ENCODE results near the gene PRR19.

PRR19 gene

GRCh38 chr19:42332059-42332458 lies 30.1 kb downstream of the PRR19 start:
- H3K79me2 ChIP-seq (ENCODE audit: control insufficient read depth, low read length), result peaks cover 37% of the 10 kb centered on the region
- no peaks in the 10 kb centered on the region for H3K9me2 ChIP-seq (replicated peaks; ENCODE audit: control insufficient read depth, low read length)
- H3K4me2 ChIP-seq (ENCODE audit: low read length), result no peak overlapping the region
- H3K36me3 ChIP-seq (ENCODE audit: control insufficient read depth, low read length), result peaks cover 10% of the 10 kb centered on the region; the same call in 1 of the 2 replicates
- no peak overlapping the region for H3K4me3 ChIP-seq (ENCODE audit: low read length)
- H3K4me1 ChIP-seq (ENCODE audit: control insufficient read depth, low read length), result peaks cover 13% of the 10 kb centered on the region
- H3K27ac ChIP-seq (ENCODE audit: low read depth, low read length), result no peak overlapping the region
- no peaks in the 10 kb centered on the region for H3K9me3 ChIP-seq (ENCODE audit: control insufficient read depth, insufficient read depth, low read length)
- no peaks in the 10 kb centered on the region for H3F3A ChIP-seq (ENCODE audit: control insufficient read depth, insufficient read depth)
- 0 out of 2 replicates have a peak, but pooled peaks cover 4% of the 10 kb centered on the region for H4K20me1 ChIP-seq (ENCODE audit: control insufficient read depth, insufficient read depth, low read depth, low read length)
- H3K27me3 ChIP-seq (ENCODE audit: control insufficient read depth, low read length), result no peaks in the 10 kb centered on the region
- no peak for TF ChIP-seq EZH2phosphoT487 (IDR thresholded peaks at IDR 0.05; ENCODE audit: borderline replicate concordance, low read length)
- TF ChIP-seq, protein P1, sequence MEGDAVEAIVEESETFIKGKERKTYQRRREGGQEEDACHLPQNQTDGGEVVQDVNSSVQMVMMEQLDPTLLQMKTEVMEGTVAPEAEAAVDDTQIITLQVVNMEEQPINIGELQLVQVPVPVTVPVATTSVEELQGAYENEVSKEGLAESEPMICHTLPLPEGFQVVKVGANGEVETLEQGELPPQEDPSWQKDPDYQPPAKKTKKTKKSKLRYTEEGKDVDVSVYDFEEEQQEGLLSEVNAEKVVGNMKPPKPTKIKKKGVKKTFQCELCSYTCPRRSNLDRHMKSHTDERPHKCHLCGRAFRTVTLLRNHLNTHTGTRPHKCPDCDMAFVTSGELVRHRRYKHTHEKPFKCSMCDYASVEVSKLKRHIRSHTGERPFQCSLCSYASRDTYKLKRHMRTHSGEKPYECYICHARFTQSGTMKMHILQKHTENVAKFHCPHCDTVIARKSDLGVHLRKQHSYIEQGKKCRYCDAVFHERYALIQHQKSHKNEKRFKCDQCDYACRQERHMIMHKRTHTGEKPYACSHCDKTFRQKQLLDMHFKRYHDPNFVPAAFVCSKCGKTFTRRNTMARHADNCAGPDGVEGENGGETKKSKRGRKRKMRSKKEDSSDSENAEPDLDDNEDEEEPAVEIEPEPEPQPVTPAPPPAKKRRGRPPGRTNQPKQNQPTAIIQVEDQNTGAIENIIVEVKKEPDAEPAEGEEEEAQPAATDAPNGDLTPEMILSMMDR (IDR thresholded peaks at IDR 0.05; ENCODE audit: low read depth, low read length, poor library complexity, severe bottlenecking), result no peak

DNA sequence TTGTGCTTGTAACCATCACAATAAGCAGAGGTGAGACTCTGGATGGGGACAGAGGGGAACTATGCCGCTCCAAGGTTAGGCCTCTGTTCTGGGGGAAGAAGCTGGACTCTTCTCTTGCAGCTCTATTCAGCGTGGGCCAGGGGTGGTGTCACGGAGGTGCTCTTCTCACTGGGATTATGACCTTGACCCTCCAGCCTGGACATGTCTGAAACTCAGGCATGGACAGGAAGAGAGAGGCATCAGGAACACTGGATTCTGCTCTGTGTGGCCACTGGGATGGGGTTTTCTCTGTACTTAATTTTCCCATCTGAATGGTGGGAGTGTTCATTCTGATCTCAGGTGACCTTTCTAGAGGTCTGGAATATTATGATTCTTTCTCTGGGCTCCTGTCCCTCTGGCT lies 31.1 kb downstream of the PRR19 start:
- Histone ChIP-seq H3K36me3 (ENCODE audit: control insufficient read depth, low read length) (peaks cover 10% of the 10 kb centered on the region; the same call in 1 of the 2 replicates), H3K4me2 (ENCODE audit: low read length) (no peak overlapping the region), H3K4me1 (ENCODE audit: control insufficient read depth, low read length) (peaks cover 8% of the 10 kb centered on the region; the same call in 1 of the 2 replicates), H3K79me2 (ENCODE audit: control insufficient read depth, low read length) (peaks cover 27% of the 10 kb centered on the region), H3K27me3 (ENCODE audit: control insufficient read depth, low read length) (no peaks in the 10 kb centered on the region), H4K20me1 (ENCODE audit: control insufficient read depth, insufficient read depth, low read depth, low read length) (0 out of 2 replicates have a peak, but pooled peaks cover 2% of the 10 kb centered on the region), H3K4me3 (ENCODE audit: low read length) (no peak overlapping the region), H3K9me3 (ENCODE audit: control insufficient read depth, insufficient read depth, low read length) (no peaks in the 10 kb centered on the region), H3F3A (ENCODE audit: control insufficient read depth, insufficient read depth) (no peaks in the 10 kb centered on the region), H3K9me2 (replicated peaks; ENCODE audit: control insufficient read depth, low read length) (no peaks in the 10 kb centered on the region), H3K27ac (ENCODE audit: low read depth, low read length) (no peak overlapping the region)
- TF ChIP-seq, protein P1 (IDR thresholded peaks at IDR 0.05; ENCODE audit: low read depth, low read length, poor library complexity, severe bottlenecking), result no peak
- no peak for TF ChIP-seq EZH2phosphoT487 (IDR thresholded peaks at IDR 0.05; ENCODE audit: borderline replicate concordance, low read length)

DNA sequence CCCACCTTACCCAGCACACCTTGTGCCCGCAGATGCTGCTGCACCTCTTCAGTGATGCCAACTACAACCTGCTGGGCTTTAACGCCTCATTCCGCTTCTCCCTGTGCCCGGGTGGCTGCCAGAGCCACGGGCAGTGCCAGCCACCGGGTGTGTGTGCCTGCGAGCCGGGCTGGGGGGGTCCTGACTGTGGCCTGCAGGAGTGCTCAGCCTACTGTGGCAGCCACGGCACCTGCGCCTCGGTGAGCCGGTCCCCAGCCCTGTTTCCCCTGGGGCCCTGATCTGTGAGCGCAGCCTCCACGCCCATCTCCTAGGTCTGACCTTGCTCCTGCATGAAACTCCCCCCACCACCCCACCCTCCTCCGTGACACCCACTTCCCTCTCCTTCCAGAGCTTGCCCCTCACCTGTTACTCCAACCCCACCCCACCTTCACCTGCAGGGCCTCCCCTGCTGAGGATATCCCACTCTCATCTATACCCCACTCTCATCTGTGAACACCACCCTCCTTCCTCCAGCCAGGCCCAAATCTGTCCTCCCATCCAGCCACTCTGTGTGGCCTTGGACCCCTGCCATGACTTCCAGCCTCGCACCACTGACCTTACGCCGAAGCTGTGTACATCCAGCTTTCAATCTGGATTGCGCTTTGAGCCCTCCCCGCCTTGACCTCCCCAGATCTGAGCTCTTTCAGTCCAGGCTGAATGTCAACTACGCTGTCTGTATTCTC lies 32.2 kb downstream of the PRR19 start:
- peaks cover 10% of the 10 kb centered on the region; the same call in 1 of the 2 replicates for H3K36me3 ChIP-seq (ENCODE audit: control insufficient read depth, low read length)

More for the DNA sequence above, 32.2 kb downstream of the PRR19 start:
- H3K4me1 ChIP-seq (ENCODE audit: control insufficient read depth, low read length), result peaks cover 10% of the 10 kb centered on the region
- H3K27me3 ChIP-seq (ENCODE audit: control insufficient read depth, low read length), result no peaks in the 10 kb centered on the region
- H3K9me2 ChIP-seq (replicated peaks; ENCODE audit: control insufficient read depth, low read length), result no peaks in the 10 kb centered on the region
- no peak overlapping the region for H3K4me3 ChIP-seq (ENCODE audit: low read length)
- H3K27ac ChIP-seq (ENCODE audit: low read depth, low read length), result no peak overlapping the region
- no peak overlapping the region for H3K4me2 ChIP-seq (ENCODE audit: low read length)
- H3F3A ChIP-seq (ENCODE audit: control insufficient read depth, insufficient read depth), result no peaks in the 10 kb centered on the region
- TF ChIP-seq EZH2phosphoT487 (IDR thresholded peaks at IDR 0.05; ENCODE audit: borderline replicate concordance, low read length), result no peak
- TF ChIP-seq, protein P1 (IDR thresholded peaks at IDR 0.05; ENCODE audit: low read depth, low read length, poor library complexity, severe bottlenecking), result no peak
- no peaks in the 10 kb centered on the region for H3K9me3 ChIP-seq (ENCODE audit: control insufficient read depth, insufficient read depth, low read length)
- H4K20me1 ChIP-seq (ENCODE audit: control insufficient read depth, insufficient read depth, low read depth, low read length), result no peaks in the 10 kb centered on the region
- H3K79me2 ChIP-seq (ENCODE audit: control insufficient read depth, low read length), result peaks cover 17% of the 10 kb centered on the region

All from DOHH2 (cell line).